Left lung (tissue), 10 donors: ENCODE results near the gene NEB. TPM values are rescaled to one million over a fixed set of nuclear protein-coding genes. Genes with fewer than 3 reads are reported as not detected.

Experiments
- ATAC-seq: fragments of 200-7000 bp; cut with Tn5 transposase; one replicate; pipeline ENCODE4 v1.9.1; 2020; ENCODE audit warnings: moderate library complexity
- DNase-seq, 4 donors: peaks; one replicate each; pipeline ENCODE4 v3.0.0-alpha.2; 2013 to 2020
- H3K27ac ChIP-seq, 2 donors: fragments of 200-600 bp; sonication (generic) in 1 of 2; one replicate each; pipeline versions ENCODE4 v1.5.0 to v1.8.0; 2020 to 2021
- H3K27me3 ChIP-seq, 2 donors: fragments of 200-600 bp; sonication (generic) in 1 of 2; one replicate each; pipeline versions ENCODE4 v1.5.0 to v1.8.0; 2020 to 2021
- H3K36me3 ChIP-seq, 2 donors: fragments of 200-600 bp; sonication (generic) in 1 of 2; one replicate each; pipeline versions ENCODE4 v1.5.0 to v1.8.0; 2020 to 2021
- H3K4me1 ChIP-seq, 2 donors: fragments of 200-600 bp; one replicate each; pipeline ENCODE4 v1.8.0; 2021
- H3K4me3 ChIP-seq, 2 donors: fragments of 200-600 bp; sonication (generic) in 1 of 2; one replicate each; pipeline versions ENCODE4 v1.5.0 to v1.8.0; 2020 to 2021; ENCODE audit warnings: mild to moderate bottlenecking in 1 of 2
- H3K9me3 ChIP-seq, 2 donors: fragments of 200-600 bp; sonication (generic) in 1 of 2; one replicate each; pipeline versions ENCODE4 v1.5.0 to v1.8.0; 2020 to 2021
- CTCF ChIP-seq, 2 donors: fragments of 200-600 bp; sonication (generic) in 1 of 2; IDR thresholded peaks; one replicate each; pipeline versions ENCODE4 v1.5.0 to v1.8.0; 2021; ENCODE audit warnings: antibody characterized with exemption in 2 of 2
- intact Hi-C, 2 donors: fragments of 100-400 bp; cut with DNase I; formaldehyde crosslinking; loops; one replicate each; pipeline versions ENCODE4 v1.11.2 to v1.14.2; 2022
- polyA plus RNA-seq, 6 donors: library from polyadenylated mRNA; unstranded; fragments of 120-200 nt; gene quantifications; one replicate each; pipeline ENCODE4 v1.2.1, GENCODE V29; 2013; ENCODE audit not compliant: insufficient read length in 6 of 6
- total RNA-seq, 2 donors: library from RNA; stranded (reverse); fragmentation: NEBNext Ultra II Directional; extraction: Animal tissue kit (Norgen Biotek cat#: 25700); gene quantifications; one replicate each; pipeline ENCODE4 v1.2.1, GENCODE V29; 2021
- donor health status: DM: no; HTN: yes; CAD: no.
- donor health status: DM: no; HTN: no; CAD: no.

Gene NEB
- total and polyA plus RNA-seq, 8 donors: 1.3 to 9.7 (median 6.6) TPM

GRCh38 chr2:151620761-151621160 lies 113.5 kb downstream of the NEB start:
- no peak overlapping the region for H3K27ac ChIP-seq
- no peak for DNase-seq
- no peak for ATAC-seq
- TF ChIP-seq CTCF (IDR thresholded peaks at IDR 0.05): no peak
- no peaks in the 10 kb centered on the region for H3K9me3 ChIP-seq
- intact Hi-C loops: no loop called here
- H3K4me3 ChIP-seq: no peak overlapping the region
- H3K4me1 ChIP-seq: no peaks in the 10 kb centered on the region
- H3K36me3 ChIP-seq: no peaks in the 10 kb centered on the region
- no peaks in the 10 kb centered on the region for H3K27me3 ChIP-seq

- ATAC-seq (peak; percentile 23), DNase-seq (peak in 1 of 4 donors; percentile 50)
- TF ChIP-seq CTCF (IDR thresholded peaks at IDR 0.05): no peak
- Histone ChIP-seq H3K4me3 (no peak overlapping the region), H3K36me3 (no peaks in the 10 kb centered on the region), H3K27ac (no peak overlapping the region), H3K4me1 (no peaks in the 10 kb centered on the region), H3K27me3 (no peaks in the 10 kb centered on the region), H3K9me3 (no peaks in the 10 kb centered on the region)
- intact Hi-C loops: no loop called here
These were observed 114.8 kb downstream of the NEB start for GRCh38 chr2:151619337-151619989.

- no peak for TF ChIP-seq CTCF (IDR thresholded peaks at IDR 0.05)
- H3K4me3 ChIP-seq: no peak overlapping the region
- no peaks in the 10 kb centered on the region for H3K9me3 ChIP-seq
- no peaks in the 10 kb centered on the region for H3K36me3 ChIP-seq
- ATAC-seq: no peak
- H3K27me3 ChIP-seq: no peaks in the 10 kb centered on the region
- H3K27ac ChIP-seq: no peak overlapping the region
- no peaks in the 10 kb centered on the region for H3K4me1 ChIP-seq
- intact Hi-C loops: no loop called here
- DNase-seq: no peak
These were observed 117.4 kb downstream of the NEB start for GRCh38 chr2:151616760-151617339.

- ATAC-seq: no peak
- Histone ChIP-seq H3K36me3 (no peaks in the 10 kb centered on the region), H3K4me3 (no peak overlapping the region), H3K4me1 (no peaks in the 10 kb centered on the region), H3K27me3 (no peaks in the 10 kb centered on the region), H3K27ac (no peak overlapping the region), H3K9me3 (no peaks in the 10 kb centered on the region)
- intact Hi-C loops: no loop called here
- no peak for DNase-seq
- TF ChIP-seq CTCF (IDR thresholded peaks at IDR 0.05): no peak
These were observed 119.5 kb downstream of the NEB start for GRCh38 chr2:151614606-151615306.

- no peak for TF ChIP-seq CTCF (IDR thresholded peaks at IDR 0.05)
- intact Hi-C loops: no loop called here
- Histone ChIP-seq H3K4me1 (no peaks in the 10 kb centered on the region), H3K4me3 (no peak overlapping the region), H3K9me3 (no peaks in the 10 kb centered on the region), H3K36me3 (no peaks in the 10 kb centered on the region), H3K27ac (no peak overlapping the region), H3K27me3 (no peaks in the 10 kb centered on the region)
- ATAC-seq (no peak), DNase-seq (no peak)
These were observed 120.1 kb downstream of the NEB start for GRCh38 chr2:151614159-151614558.
